Measurements from ENCODE around the gene AZIN2.
A peak's percentile ranks its signal among the peaks of the same experiment; 100 is the strongest.

DNA sequence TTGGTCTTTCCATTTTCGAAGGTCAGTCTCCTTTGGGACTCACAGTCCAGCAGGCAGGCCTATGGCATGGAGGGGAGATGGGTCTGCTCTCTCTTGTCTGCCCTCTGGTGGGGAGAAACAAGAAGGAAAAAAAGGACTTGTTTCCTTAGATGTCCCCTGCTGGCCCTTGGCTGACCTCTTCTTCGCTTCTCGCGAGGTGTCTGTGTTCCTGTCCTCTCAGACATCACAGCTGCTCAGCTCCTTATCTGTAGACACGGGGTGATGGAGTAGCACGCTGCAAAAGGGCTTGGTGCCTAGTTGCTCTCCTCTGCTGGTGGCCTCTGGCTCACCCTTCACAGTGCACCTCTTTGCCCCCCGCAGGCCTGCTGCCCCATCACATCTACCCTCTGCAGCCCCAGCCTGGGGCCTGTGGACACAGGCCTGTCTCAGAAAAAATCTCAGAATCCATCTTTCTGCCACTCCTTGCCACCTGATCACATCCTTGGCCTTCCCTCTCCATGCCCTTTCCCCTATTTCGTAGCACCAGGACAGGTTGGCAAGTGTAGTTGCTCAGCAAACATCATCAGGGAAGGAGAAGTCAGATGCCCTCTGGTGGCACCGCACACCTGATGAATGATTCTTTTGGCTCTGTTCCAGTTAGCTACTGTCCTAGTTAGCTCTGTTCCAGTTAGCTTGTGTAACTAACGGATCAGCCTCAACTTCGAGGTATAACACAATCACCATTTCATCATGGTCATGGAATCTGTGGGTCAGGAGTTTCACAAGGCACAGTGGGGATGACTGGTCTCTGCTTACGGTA is 25.5 kb upstream of the AZIN2 start:
- TF ChIP-seq CTCF (IDR thresholded peaks at IDR 0.05) (peak; percentile 60 to 86 (median 82)), POLR2A (IDR thresholded peaks at IDR 0.05) (no peak)

Measured in adrenal gland (tissue), 5 donors.